HG02840 (cell line): Measurements from ENCODE around the gene PHLDA1.
A peak's percentile ranks its signal among the peaks of the same experiment; 100 is the strongest.

Experiments used
- ATAC-seq: cut with Tn5 transposase; IDR thresholded peaks from one replicate; pipeline ENCODE4 v1.9.1; 2021; ENCODE audit warnings: mild to moderate bottlenecking, moderate library complexity, moderate number of reproducible peaks; ENCODE audit not compliant: unreplicated experiment, low FRiP score

PHLDA1 gene

GRCh38 chr12:76031414-76032042, at the start of gene PHLDA1:
TSS of gene PHLDA1 (minus strand) at chr12:76031776.
- peak; percentile 79 for ATAC-seq

- ATAC-seq = no peak
Measured at GRCh38 chr12:76080729-76081415, 49.3 kb upstream of the PHLDA1 start.

- ATAC-seq = no peak
Measured at GRCh38 chr12:76080017-76080728, 48.6 kb upstream of the PHLDA1 start.

GRCh38 chr12:76078748-76079147, 47.2 kb upstream of the PHLDA1 start:
- ATAC-seq = no peak

GRCh38 chr12:76075448-76075847, 43.9 kb upstream of the PHLDA1 start:
- ATAC-seq = no peak

GRCh38 chr12:76074701-76075336, 43.2 kb upstream of the PHLDA1 start:
- no peak for ATAC-seq

GRCh38 chr12:76073561-76073960, 42.0 kb upstream of the PHLDA1 start:
- no peak for ATAC-seq

GRCh38 chr12:76072568-76072967, 41.0 kb upstream of the PHLDA1 start:
- ATAC-seq = no peak

GRCh38 chr12:76069339-76069738, 37.8 kb upstream of the PHLDA1 start:
- ATAC-seq = no peak

- ATAC-seq = no peak
Measured at GRCh38 chr12:76065917-76066316, 34.3 kb upstream of the PHLDA1 start.

GRCh38 chr12:76064904-76065303, 33.3 kb upstream of the PHLDA1 start:
- ATAC-seq = no peak

GRCh38 chr12:76060111-76060510, 28.5 kb upstream of the PHLDA1 start:
- no peak for ATAC-seq

GRCh38 chr12:76057326-76057725, 25.8 kb upstream of the PHLDA1 start:
- ATAC-seq = no peak

GRCh38 chr12:76055393-76055792, 23.8 kb upstream of the PHLDA1 start:
- ATAC-seq = no peak

GRCh38 chr12:76049575-76050251, 18.1 kb upstream of the PHLDA1 start:
- no peak for ATAC-seq

GRCh38 chr12:76047742-76048141, 16.2 kb upstream of the PHLDA1 start:
- no peak for ATAC-seq

GRCh38 chr12:76047060-76047459, 15.5 kb upstream of the PHLDA1 start:
- ATAC-seq = no peak

- no peak for ATAC-seq
Measured at GRCh38 chr12:76043377-76043776, 11.8 kb upstream of the PHLDA1 start.

GRCh38 chr12:76042147-76042546, 10.6 kb upstream of the PHLDA1 start:
- ATAC-seq = no peak

GRCh38 chr12:76041406-76041805, 9.8 kb upstream of the PHLDA1 start:
- ATAC-seq = no peak

- ATAC-seq = no peak
Measured at GRCh38 chr12:76040461-76040860, 8.9 kb upstream of the PHLDA1 start.
